Neural cell (in vitro differentiated cells): ENCODE data around the gene CPNE4.

Experiments
- EP300 ChIP-seq: fragments of 450-650 bp; conservative IDR thresholded peaks from 2 replicates; pipeline ENCODE4 v1.6.1; 2014; ENCODE audit warnings: antibody characterized with exemption, mild to moderate bottlenecking, moderate library complexity; ENCODE audit not compliant: poor library complexity, severe bottlenecking
- EZH2 ChIP-seq: fragments of 200-600, 300-800 bp; shearing (Covaris generic), sonication (generic); IDR thresholded peaks from 2 replicates; pipeline ENCODE4 v1.6.1; 2014; ENCODE audit warnings: antibody characterized with exemption, low read length, borderline replicate concordance, mild to moderate bottlenecking; ENCODE audit not compliant: insufficient read depth, poor library complexity, severe bottlenecking
- POLR2AphosphoS5 ChIP-seq: IDR thresholded peaks from 2 replicates; pipeline ENCODE4 v1.6.1; 2012
- TAF1 ChIP-seq: IDR thresholded peaks from 2 replicates; pipeline ENCODE4 v1.6.1; 2012; ENCODE audit warnings: low read depth
- TF ChIP-seq, protein P1 (sequence below): fragments of 450-650 bp; IDR thresholded peaks from 2 replicates; pipeline ENCODE4 v1.5.1; 2014; ENCODE audit warnings: antibody characterized with exemption, mild to moderate bottlenecking, moderate library complexity; ENCODE audit not compliant: poor library complexity, severe bottlenecking
- TF ChIP-seq, protein P2 (sequence below): IDR thresholded peaks from 2 replicates; pipeline ENCODE4 v1.6.1; 2012; ENCODE audit warnings: borderline replicate concordance

DNA sequence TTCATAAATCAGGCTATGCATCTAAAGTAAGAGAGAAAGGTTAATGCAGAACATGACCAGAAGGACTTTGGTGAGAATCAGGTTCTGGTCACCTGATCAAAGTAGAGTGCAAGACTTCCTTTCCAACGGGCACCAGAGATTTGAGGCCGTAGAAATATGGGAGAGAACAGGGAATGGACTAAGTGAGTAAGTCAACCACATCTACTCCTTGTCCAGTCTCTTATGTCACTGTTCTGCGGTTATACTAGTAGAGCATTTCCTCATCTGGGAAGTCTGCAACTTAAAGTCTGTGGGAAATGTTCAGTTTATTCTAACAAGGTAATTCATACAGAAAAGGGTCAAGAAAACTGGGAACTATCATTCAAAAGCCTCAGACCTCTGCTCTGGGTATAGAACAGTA, 232.8 kb downstream of the CPNE4 start:
- TF ChIP-seq POLR2AphosphoS5 (no peak), EP300 (no peak), TAF1 (no peak), EZH2 (no peak)
- TF ChIP-seq, protein P1, sequence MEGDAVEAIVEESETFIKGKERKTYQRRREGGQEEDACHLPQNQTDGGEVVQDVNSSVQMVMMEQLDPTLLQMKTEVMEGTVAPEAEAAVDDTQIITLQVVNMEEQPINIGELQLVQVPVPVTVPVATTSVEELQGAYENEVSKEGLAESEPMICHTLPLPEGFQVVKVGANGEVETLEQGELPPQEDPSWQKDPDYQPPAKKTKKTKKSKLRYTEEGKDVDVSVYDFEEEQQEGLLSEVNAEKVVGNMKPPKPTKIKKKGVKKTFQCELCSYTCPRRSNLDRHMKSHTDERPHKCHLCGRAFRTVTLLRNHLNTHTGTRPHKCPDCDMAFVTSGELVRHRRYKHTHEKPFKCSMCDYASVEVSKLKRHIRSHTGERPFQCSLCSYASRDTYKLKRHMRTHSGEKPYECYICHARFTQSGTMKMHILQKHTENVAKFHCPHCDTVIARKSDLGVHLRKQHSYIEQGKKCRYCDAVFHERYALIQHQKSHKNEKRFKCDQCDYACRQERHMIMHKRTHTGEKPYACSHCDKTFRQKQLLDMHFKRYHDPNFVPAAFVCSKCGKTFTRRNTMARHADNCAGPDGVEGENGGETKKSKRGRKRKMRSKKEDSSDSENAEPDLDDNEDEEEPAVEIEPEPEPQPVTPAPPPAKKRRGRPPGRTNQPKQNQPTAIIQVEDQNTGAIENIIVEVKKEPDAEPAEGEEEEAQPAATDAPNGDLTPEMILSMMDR: no peak
- TF ChIP-seq, protein P2, sequence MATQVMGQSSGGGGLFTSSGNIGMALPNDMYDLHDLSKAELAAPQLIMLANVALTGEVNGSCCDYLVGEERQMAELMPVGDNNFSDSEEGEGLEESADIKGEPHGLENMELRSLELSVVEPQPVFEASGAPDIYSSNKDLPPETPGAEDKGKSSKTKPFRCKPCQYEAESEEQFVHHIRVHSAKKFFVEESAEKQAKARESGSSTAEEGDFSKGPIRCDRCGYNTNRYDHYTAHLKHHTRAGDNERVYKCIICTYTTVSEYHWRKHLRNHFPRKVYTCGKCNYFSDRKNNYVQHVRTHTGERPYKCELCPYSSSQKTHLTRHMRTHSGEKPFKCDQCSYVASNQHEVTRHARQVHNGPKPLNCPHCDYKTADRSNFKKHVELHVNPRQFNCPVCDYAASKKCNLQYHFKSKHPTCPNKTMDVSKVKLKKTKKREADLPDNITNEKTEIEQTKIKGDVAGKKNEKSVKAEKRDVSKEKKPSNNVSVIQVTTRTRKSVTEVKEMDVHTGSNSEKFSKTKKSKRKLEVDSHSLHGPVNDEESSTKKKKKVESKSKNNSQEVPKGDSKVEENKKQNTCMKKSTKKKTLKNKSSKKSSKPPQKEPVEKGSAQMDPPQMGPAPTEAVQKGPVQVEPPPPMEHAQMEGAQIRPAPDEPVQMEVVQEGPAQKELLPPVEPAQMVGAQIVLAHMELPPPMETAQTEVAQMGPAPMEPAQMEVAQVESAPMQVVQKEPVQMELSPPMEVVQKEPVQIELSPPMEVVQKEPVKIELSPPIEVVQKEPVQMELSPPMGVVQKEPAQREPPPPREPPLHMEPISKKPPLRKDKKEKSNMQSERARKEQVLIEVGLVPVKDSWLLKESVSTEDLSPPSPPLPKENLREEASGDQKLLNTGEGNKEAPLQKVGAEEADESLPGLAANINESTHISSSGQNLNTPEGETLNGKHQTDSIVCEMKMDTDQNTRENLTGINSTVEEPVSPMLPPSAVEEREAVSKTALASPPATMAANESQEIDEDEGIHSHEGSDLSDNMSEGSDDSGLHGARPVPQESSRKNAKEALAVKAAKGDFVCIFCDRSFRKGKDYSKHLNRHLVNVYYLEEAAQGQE: no peak
